Thyroid gland (tissue), 4 donors: ENCODE results near the gene MOGAT3. TPM values are rescaled to one million over a fixed set of nuclear protein-coding genes. Genes with fewer than 3 reads are reported as not detected.
A peak's percentile ranks its signal among the peaks of the same experiment; 100 is the strongest.

Experiments
- DNase-seq, 2 donors: peaks; one replicate each; pipeline ENCODE4 v3.0.0-alpha.2; 2019
- H3K27ac ChIP-seq, 3 donors: fragments of 200-600 bp; sonication (generic); 1 replicate in 2 of 3; 2 replicates in 1 of 3; pipeline ENCODE4 v1.5.1; 2016 to 2019; ENCODE audit warnings: mild to moderate bottlenecking in 1 of 3, moderate library complexity in 1 of 3
- H3K27me3 ChIP-seq: fragments of 200-600 bp; sonication (generic); one replicate; pipeline ENCODE4 v1.5.1; 2019
- H3K36me3 ChIP-seq, 2 donors: fragments of 200-600 bp; sonication (generic); one replicate each; pipeline ENCODE4 v1.5.1; 2016 to 2019
- H3K4me1 ChIP-seq, 2 donors: fragments of 200-600 bp; sonication (generic); one replicate each; pipeline ENCODE4 v1.5.1; 2017 to 2019
- H3K4me3 ChIP-seq, 3 donors: fragments of 200-600 bp; sonication (generic); replicated peaks in 1 of 3; 1 replicate in 2 of 3; 2 replicates in 1 of 3; pipeline ENCODE4 v1.5.1; 2016; ENCODE audit warnings: mild to moderate bottlenecking in 1 of 3
- H3K9me3 ChIP-seq: fragments of 200-600 bp; sonication (generic); one replicate; pipeline ENCODE4 v1.5.1; 2017
- POLR2A ChIP-seq, 2 donors: fragments of 450-650 bp; IDR thresholded peaks; one replicate each; pipeline ENCODE4 v1.6.1; 2017; ENCODE audit warnings: antibody characterized with exemption in 2 of 2, mild to moderate bottlenecking in 2 of 2, moderate library complexity in 1 of 2
- WGBS, 2 donors: methylation state at CpG; one replicate each; pipeline ENCODE4 v1.1.5; 2017; 5-methylcytosine and 5-hydroxymethylcytosine counted together
- intact Hi-C: fragments of 100-400 bp; cut with DNase I; formaldehyde crosslinking; loops from one replicate; pipeline ENCODE4 v1.15.1; 2023
- microRNA-seq: library from miRNA; unstranded; fragments of <30 nt; microRNA quantifications from one replicate; pipeline ENCODE4, GENCODE V29; 2016
- small RNA-seq: library from RNA; depleted of rRNA; stranded (forward); fragments of <200 nt; gene quantifications from one replicate; pipeline ENCODE3, GENCODE V24; 2016
- total RNA-seq, 4 donors: library from RNA; depleted of rRNA; stranded (reverse); fragments of >200 nt; gene quantifications; one replicate each; pipeline ENCODE4 v1.2.3, GENCODE V29; 2016
- TF ChIP-seq, protein P1 (sequence below), 6 experiments: fragments of 200-600 bp in 3 of 6; fragments of 450-650 bp in 3 of 6; sonication (generic) in 3 of 6; IDR thresholded peaks; one replicate each; pipeline ENCODE4 v1.5.1; 2016 to 2019; ENCODE audit warnings: antibody characterized with exemption in 6 of 6, mild to moderate bottlenecking in 2 of 6, inconsistent platforms in 1 of 6, moderate library complexity in 1 of 6

The MOGAT3 gene
- total RNA-seq, 4 donors from 2014 or later, result not detected

DNA sequence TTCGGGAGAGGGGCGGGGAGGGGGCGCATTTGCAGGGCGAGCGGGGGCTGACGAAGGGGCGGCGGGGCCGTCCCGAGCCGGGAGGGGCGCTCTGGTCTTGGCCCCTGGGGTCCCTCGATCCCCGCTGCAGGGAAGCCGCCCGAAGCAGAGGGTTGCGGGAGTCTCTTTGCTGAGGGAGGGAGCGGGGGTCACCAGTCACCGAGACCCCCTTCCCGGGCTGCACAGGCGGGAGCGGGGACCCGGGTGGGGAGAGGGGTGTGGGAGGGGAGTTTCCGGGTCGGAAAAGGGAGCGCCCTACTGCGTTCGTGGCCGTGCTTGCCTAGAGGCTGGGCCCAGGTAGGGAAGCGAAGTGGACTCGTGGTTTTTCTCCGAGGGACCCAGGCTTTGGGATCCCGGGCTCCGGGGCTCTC lies 46.1 kb downstream of the MOGAT3 start:
- peak overlapping the region in 1 of 3 donors; percentile 9 for H3K27ac ChIP-seq
- intact Hi-C loops, result no loop called here
- TF ChIP-seq POLR2A (IDR thresholded peaks at IDR 0.05), result no peak
- TF ChIP-seq, protein P1, sequence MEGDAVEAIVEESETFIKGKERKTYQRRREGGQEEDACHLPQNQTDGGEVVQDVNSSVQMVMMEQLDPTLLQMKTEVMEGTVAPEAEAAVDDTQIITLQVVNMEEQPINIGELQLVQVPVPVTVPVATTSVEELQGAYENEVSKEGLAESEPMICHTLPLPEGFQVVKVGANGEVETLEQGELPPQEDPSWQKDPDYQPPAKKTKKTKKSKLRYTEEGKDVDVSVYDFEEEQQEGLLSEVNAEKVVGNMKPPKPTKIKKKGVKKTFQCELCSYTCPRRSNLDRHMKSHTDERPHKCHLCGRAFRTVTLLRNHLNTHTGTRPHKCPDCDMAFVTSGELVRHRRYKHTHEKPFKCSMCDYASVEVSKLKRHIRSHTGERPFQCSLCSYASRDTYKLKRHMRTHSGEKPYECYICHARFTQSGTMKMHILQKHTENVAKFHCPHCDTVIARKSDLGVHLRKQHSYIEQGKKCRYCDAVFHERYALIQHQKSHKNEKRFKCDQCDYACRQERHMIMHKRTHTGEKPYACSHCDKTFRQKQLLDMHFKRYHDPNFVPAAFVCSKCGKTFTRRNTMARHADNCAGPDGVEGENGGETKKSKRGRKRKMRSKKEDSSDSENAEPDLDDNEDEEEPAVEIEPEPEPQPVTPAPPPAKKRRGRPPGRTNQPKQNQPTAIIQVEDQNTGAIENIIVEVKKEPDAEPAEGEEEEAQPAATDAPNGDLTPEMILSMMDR (IDR thresholded peaks at IDR 0.05), result no peak
- H3K27me3 ChIP-seq, result no peaks in the 10 kb centered on the region
- H3K4me3 ChIP-seq, result peak overlapping the region; percentile 63 to 94 (median 74)
- H3K9me3 ChIP-seq, result no peaks in the 10 kb centered on the region
- peak in 1 of 2 donors; percentile 8 for DNase-seq
- 2 to 4% methylated on average over 9 to 11 of the region's 34 CpGs for WGBS, 2 donors
- H3K4me1 ChIP-seq, result peaks cover 7 to 8% of the 10 kb centered on the region in 2 donors
- H3K36me3 ChIP-seq, result peaks cover 10 to 14% of the 10 kb centered on the region in 2 donors

DNA sequence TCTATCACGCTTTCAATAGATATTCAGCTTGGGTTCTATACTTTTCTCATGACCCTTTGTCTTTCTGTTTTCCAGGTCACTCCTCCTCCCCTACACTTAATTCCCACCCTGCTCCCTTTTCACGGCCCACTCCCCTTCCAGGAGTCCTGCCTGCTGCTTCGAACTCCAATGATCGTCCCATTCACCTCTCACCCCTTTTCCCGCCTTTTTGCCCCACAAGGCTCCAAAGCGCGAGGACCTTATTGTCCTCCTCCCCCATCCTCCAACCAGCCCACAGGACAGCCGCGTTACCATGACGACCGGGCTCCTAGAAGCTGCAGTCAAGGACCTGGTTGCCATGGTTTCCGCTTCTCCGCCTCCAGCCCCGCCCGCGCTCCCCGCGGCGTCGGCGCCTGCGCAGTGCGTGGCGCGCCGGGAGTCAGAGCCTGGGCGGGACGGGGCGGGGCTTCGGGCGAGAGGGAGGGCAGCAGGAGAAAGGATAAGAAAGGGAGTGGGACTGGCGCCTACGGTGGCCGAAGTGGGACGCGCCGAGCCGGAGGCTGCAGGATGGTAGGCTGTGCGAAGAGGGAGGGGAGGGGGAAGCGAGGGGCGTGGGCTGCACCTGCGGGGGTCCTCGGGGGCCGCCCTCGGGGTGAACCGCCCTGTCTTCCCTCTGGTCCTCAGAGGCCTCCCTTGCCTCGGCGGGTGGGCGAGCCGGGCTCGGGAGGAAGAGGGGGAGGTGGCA lies 46.7 kb downstream of the MOGAT3 start, which contains the start of gene AP1S1:
Gene AP1S1 (plus strand): TSS at position 508 of the 724 bp plus-strand sequence. CDS start 39 bp downstream, at position 547.
- H3K9me3 ChIP-seq, result no peaks in the 10 kb centered on the region
- DNase-seq, result peak; percentile 96 to 97
- peaks cover 5 to 9% of the 10 kb centered on the region in 2 donors for H3K36me3 ChIP-seq
- intact Hi-C loops, result no loop called here
- peak within 1 kb of the TSS in 1 of 3 donors; percentile 9 for H3K27ac ChIP-seq
- H3K4me3 ChIP-seq, result peak within 1 kb of the TSS; percentile 63 to 94 (median 74)
- 6 to 12% methylated on average over 15 to 34 of the region's 51 CpGs for WGBS, 2 donors
- H3K4me1 ChIP-seq, result peaks cover 7 to 8% of the 10 kb centered on the region in 2 donors
- TF ChIP-seq, protein P1 (IDR thresholded peaks at IDR 0.05), result no peak
- peak in 1 of 2 donors; percentile 48 for TF ChIP-seq POLR2A (IDR thresholded peaks at IDR 0.05)
- H3K27me3 ChIP-seq, result no peaks in the 10 kb centered on the region

DNA sequence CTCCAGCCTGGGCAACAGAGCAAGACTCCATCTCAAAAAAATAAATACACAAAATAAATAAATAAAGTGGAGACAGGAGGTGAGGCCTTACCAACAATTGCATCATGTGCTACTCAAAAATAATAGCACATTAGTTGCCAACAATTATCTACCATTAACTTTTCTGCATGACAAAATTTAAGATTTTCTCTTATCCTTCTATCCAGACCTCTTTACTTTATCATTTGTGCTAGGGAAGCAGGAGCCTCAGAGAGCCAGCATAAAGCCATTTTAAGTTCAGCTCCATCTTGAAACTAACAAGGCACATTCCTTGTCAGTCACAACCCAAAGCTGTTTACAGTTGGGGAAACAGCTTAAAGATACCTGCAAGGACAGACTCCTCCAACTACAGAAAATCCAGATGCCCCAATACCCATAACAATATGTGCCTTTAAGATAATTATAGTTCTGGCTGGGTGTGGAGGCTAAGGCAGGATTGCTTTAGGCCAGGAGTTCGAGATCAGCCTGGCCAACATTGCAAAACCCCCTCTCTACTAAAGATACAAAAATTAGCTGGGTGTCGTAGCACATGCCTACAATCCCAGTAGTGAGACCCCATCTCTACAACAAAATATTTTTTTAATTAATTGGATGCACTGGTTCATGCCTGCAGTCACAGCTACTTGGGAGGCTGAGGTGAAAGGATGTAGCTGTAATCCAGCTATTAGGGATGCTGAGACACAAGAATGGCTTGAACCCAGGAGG lies 48.8 kb downstream of the MOGAT3 start:
- TF ChIP-seq, protein P1 (IDR thresholded peaks at IDR 0.05), result no peak
- TF ChIP-seq POLR2A (IDR thresholded peaks at IDR 0.05), result no peak
- intact Hi-C loops, result no loop called here

More for the DNA sequence above, 48.8 kb downstream of the MOGAT3 start:
- 84 to 91% methylated on average over 2 of the region's 2 CpGs for WGBS, 2 donors
- H3K36me3 ChIP-seq, result no peaks in the 10 kb centered on the region
- H3K4me1 ChIP-seq, result peaks cover 7 to 8% of the 10 kb centered on the region in 2 donors
- no peak for DNase-seq
- H3K27ac ChIP-seq, result no peak overlapping the region
- no peak overlapping the region for H3K4me3 ChIP-seq
- no peaks in the 10 kb centered on the region for H3K9me3 ChIP-seq
- no peaks in the 10 kb centered on the region for H3K27me3 ChIP-seq

Small RNA genes within 50 kb of the gene (microRNA-seq; reads per million reads assigned to microRNA genes)
- gene MIR4653, result not detected

Small RNA genes within 50 kb of the gene (small RNA-seq; reads per million reads assigned to genes)
- gene MIR4653, result not detected

Other genes with a start within 250 kb of the MOGAT3 start
- gene MUC12, start 231.5 kb downstream of the MOGAT3 start, total RNA-seq, result not detected
- gene MUC17, start 181.0 kb downstream of the MOGAT3 start, total RNA-seq, result not detected
- 10 to 100 TPM; 19.6 to 36.4 (median 28.5) TPM for gene TRIM56, start 115.6 kb downstream of the MOGAT3 start, total RNA-seq
- gene SERPINE1, start 73.9 kb downstream of the MOGAT3 start, total RNA-seq, result 10 to 100 TPM in 1 of 4 donors, 1 to 10 TPM in 3; 4.7 to 18.6 (median 7.6) TPM
- 10 to 100 TPM; 29.0 to 59.6 (median 41.3) TPM for gene AP1S1, start 46.6 kb downstream of the MOGAT3 start, total RNA-seq
- gene VGF, start 35.5 kb downstream of the MOGAT3 start, total RNA-seq, result 1 to 10 TPM in 2 of 4 donors, not detected in 2; 1.3 to 2.3 TPM
- gene NAT16, start 20.7 kb downstream of the MOGAT3 start, total RNA-seq, result 1 to 10 TPM in 1 of 4 donors, under 1 TPM in 1, not detected in 2; 0.29 to 1.4 TPM
- 10 to 100 TPM; 30.0 to 42.5 (median 32.7) TPM for gene PLOD3, start 16.5 kb upstream of the MOGAT3 start, total RNA-seq
- gene ZNHIT1, start 17.1 kb upstream of the MOGAT3 start, total RNA-seq, result 100 to 1,000 TPM in 2 of 4 donors, 10 to 100 TPM in 2; 71.5 to 141 (median 107) TPM
- gene CLDN15, start 36.8 kb upstream of the MOGAT3 start, total RNA-seq, result 1 to 10 TPM; 5.1 to 6.6 (median 5.8) TPM
- 100 to 1,000 TPM; 157 to 361 (median 297) TPM for gene FIS1, start 44.0 kb upstream of the MOGAT3 start, total RNA-seq
- 10 to 100 TPM; 48.2 to 57.2 (median 55.4) TPM for gene IFT22, start 120.8 kb upstream of the MOGAT3 start, total RNA-seq
- not detected for gene COL26A1, start 161.8 kb upstream of the MOGAT3 start, total RNA-seq